TTC549 (cell line): ENCODE results near the gene VN1R5.
"Not testable (repeated sequence)": the region's sequence is repeated elsewhere in the genome, so short reads cannot be mapped to it uniquely, and the experiment has no call there.

Experiments used
- FAIRE-seq: peaks from 2 replicates; lab custom pipeline; 2012; peaks lifted over from hg19 to GRCh38; lab: Jason Lieb, UNC

Gene VN1R5

DNA sequence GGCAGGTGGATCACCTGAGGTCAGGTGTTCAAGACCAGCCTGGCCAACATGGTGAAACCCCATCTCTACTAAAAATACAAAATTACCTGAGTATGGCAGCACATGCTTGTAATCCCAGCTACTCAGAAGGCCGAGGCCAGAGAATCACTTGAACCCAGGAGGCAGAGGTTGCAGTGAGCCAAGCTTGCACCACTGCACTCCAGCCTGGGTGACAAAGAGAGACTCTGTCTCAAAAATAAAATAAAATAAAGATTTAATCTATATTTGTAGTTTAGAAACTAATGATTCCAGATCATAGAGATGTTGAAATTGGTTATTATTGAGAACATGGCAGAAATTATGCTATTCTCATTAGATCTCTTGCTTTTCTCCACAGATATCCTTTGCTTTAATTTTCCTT is at the start of gene VN1R5:
Gene VN1R5, plus strand, starts transcription at position 301 of the 400 bp plus-strand sequence.
- not testable (repeated sequence) for FAIRE-seq

GRCh38 chr1:247209396-247209795 is 46.5 kb upstream of the VN1R5 start:
- no peak for FAIRE-seq

GRCh38 chr1:247210062-247210375 is 45.9 kb upstream of the VN1R5 start:
- FAIRE-seq, result no peak

DNA sequence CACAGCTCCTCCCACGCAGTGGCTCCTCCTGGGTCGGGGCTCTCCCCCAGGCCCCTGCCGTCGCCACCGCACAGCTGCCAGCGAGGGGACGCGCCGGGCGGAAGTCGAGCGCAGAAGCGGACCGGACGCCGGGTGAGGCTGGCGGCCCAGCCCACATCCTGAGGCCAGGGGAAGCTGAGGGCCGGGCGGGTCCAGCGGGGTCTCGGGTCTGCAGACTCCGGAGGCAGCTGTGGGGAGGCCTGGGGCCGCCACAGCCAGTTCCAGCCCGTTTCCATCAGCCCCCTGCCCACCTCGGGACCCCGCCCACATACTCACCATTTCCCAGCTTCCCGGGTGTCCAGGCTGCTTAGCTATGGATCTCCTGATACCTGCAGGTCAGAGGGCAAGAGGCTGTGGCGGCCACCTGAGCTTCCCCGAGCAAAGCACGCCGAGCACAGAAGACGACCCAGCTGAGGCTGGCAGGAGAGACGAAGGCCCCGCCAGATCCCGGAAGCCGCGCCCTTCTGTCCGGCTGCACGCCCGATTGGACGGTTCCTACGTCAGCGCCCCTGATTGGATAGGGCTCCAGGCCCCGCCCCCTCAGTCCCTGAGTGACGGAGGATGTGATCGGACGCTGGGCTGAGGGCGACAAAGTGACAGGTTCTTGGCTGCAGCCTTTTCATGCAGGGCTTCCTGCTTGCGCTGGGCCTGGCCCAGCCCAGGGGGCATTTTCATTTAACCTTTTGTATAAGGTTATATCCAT is 45.3 kb upstream of the VN1R5 start:
- FAIRE-seq, result peak; percentile 96

GRCh38 chr1:247211339-247211738 is 44.5 kb upstream of the VN1R5 start:
- FAIRE-seq, result no peak

GRCh38 chr1:247212012-247212411 is 43.9 kb upstream of the VN1R5 start:
- FAIRE-seq, result no peak

GRCh38 chr1:247212627-247213617 is 43.0 kb upstream of the VN1R5 start:
- no peak for FAIRE-seq

GRCh38 chr1:247216261-247216660 is 39.6 kb upstream of the VN1R5 start:
- FAIRE-seq, result no peak

- FAIRE-seq, result no peak
Observed at GRCh38 chr1:247218121-247218651, 37.7 kb upstream of the VN1R5 start.

DNA sequence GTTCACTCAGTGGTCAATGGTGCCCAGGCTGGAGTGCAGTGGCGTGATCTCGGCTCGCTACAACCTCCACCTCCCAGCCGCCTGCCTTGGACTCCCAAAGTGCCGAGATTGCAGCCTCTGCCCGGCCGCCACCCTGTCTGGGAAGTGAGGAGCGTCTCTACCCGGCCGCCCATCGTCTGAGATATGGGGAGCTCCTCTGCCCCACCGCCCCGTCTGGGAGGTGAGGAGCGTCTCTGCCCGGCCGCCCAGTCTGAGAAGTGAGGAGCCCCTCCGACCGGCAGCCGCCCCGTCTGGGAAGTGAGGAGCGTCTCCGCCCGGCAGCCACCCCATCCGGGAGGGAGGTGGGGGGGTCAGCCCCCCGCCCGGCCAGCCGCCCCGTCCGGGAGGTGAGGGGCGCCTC is 35.6 kb upstream of the VN1R5 start:
- not testable (repeated sequence) for FAIRE-seq

DNA sequence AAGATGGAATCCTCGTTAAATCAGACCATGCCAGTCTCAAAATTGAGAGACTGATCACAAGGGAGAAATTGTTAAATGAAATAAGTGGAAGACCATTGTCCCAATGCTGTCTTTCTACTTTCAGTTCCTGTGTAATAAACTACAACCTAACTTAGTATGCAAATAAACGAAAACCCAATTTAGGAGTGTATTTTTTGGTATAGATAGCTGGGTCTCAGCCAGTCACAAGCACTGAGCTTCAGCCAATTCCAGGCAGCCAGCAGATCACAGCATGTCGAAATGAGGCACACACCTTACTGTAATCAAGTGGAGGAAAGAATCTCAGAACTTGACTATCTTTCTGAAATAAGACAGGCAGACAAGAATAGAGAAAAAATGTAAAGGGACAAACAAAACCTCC is 33.0 kb upstream of the VN1R5 start:
- no peak for FAIRE-seq

DNA sequence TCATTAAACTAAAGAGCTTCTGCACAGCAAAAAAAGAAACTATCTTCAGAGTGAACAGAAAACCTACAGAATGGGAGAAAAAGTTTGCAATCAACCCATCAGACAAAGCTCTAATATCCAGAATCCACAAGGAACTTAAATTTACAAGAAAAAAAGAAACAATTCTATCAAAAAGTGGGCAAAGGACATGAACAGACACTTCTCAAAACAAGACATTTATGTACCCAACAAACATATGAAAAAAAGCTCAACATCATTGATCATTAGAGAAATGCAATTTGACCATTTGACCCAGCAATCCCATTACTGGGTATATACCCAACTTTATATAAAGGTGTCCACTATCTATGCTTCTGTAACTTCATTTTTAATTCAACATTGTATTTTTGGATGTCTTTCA is 31.1 kb upstream of the VN1R5 start:
- FAIRE-seq, result no peak

DNA sequence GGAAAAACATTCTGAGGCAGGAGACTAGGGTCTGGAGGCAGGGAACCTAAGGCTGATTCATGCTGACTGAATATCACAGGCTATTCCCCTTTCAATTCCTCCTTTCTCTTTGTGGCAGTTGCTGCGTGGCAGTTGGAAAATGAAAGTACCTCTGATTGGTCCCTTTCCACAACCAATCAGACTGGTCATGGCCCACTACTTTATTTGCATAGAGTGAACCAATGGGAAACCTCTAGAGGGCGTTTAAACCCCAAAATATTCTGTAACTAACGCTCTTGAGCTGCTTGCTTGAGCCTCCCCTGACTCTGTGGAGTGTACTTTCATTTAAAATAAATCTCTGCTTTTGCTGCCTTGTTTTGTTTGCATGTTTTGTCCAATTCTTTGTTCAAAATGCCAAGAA is 27.7 kb upstream of the VN1R5 start:
- no peak for FAIRE-seq

DNA sequence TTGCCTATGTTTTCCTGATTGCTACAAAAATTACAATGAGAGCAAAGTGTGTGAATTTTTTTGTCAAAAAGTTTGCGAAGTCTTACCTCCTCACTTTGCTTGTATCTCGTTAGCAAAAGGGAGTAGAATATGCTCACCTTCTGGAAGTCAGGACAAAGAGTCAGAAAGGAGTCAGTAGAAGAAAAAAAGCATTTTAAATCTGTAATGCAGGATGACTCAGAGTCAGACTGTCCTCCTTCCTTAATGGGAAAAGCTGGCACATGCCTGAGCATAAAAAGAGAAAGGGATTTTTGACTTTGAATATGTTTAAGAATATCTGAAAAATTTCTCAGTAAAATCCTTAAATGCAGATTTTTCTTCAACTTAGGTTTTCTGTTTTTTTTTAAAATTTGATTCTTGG is 14.2 kb upstream of the VN1R5 start:
- FAIRE-seq, result no peak

DNA sequence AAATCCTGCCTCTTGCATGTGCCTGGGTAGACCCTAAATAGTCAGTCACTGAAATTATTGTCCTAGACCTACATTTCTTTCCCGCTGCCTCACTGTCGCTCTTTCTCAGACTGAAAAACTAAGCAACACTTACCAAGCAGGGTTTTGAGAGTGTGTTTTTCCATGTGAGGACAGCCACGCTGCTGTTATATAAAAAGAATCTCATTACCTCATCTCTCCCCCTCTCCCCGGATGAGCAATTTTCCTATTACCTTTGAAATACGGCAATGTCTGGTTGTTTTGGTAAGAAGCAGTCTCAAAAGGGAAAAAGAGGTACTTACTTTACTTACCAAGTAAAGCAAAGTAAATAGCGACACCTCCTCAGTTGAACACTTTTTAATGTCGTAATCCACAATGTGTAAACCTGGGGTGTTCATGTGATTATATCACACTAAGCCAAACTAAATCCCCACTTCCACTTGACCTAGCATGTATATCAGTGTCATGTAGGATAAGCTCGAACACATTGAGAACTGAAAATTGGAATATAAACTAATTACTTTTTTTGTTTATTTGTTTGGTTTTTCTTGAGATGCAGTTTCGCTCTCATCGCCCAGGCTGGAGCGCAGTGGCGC is 12.2 kb upstream of the VN1R5 start:
- FAIRE-seq, result no peak

DNA sequence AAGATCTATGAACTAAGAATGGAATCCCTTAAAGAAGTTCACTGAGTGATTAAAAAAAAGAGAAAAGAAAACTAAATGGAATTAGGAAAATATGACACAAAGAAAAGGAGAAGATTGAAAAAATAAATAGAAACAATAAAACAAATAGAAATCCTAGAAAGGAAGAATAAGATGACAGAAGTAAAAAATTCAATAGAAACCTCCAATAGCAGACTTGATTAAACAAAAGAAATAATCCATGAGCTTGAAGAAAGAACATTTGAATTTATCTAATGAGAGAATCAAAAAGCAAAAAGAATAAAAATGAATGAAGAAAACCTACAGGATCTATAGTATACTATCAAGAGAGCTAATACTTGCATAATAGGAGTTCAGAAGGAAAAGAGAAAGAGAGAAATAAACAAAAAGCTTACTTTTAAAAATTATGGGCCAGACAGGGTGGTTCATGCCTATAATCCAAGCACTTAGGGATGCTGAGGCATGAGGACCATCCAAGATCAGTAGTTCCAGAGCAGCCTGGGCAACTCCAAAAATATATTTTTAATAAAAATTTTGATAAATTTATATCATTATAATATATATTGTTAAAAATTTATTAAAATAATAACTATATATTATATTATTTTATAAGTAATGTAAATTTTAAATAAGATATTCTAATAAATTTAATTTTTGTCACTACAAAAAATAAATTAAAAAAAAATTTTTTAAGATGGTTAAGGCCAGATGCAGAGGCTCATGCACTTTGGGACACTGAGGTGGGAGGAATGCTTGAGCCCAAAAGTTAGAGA is 9.4 kb upstream of the VN1R5 start:
- peak; percentile 97 for FAIRE-seq

GRCh38 chr1:247247568-247247967 is 8.3 kb upstream of the VN1R5 start:
- peak; percentile 3 for FAIRE-seq

- FAIRE-seq, result no peak
Observed at GRCh38 chr1:247266053-247266452, 10.2 kb downstream of the VN1R5 start.

GRCh38 chr1:247268390-247269045 is 12.6 kb downstream of the VN1R5 start:
- FAIRE-seq, result no peak

- no peak for FAIRE-seq
Observed at GRCh38 chr1:247269133-247269532, 13.3 kb downstream of the VN1R5 start.

GRCh38 chr1:247270003-247270402 is 14.1 kb downstream of the VN1R5 start:
- no peak for FAIRE-seq
